Measurements from ENCODE around the gene PDGFB.

DNA sequence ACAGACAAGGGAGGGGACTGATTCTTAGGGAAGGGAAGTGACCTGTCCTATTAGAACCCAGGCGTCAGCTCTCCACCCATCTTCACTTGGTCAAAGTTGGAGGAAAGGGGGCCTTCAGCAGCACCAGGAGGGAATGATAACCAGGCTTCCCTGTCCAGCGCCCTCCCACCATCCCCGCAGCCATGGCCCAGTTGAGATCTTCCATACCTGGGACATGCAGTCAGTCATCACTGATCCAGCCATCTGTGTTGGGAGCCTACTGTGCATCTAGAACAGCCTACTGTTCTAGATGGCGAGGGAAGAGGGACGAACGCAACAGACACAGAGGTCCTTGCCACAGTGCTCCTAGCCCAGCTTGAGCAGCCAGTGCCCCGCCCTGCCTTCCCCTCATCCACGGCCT is 40.6 kb downstream of the PDGFB start:
- TF ChIP-seq SPI1 (IDR thresholded peaks at IDR 0.05; ENCODE audit: borderline replicate concordance, low read depth) (no peak), POLR2AphosphoS5 (IDR thresholded peaks at IDR 0.05; ENCODE audit: low read depth) (no peak)
- TF ChIP-seq, protein P1, sequence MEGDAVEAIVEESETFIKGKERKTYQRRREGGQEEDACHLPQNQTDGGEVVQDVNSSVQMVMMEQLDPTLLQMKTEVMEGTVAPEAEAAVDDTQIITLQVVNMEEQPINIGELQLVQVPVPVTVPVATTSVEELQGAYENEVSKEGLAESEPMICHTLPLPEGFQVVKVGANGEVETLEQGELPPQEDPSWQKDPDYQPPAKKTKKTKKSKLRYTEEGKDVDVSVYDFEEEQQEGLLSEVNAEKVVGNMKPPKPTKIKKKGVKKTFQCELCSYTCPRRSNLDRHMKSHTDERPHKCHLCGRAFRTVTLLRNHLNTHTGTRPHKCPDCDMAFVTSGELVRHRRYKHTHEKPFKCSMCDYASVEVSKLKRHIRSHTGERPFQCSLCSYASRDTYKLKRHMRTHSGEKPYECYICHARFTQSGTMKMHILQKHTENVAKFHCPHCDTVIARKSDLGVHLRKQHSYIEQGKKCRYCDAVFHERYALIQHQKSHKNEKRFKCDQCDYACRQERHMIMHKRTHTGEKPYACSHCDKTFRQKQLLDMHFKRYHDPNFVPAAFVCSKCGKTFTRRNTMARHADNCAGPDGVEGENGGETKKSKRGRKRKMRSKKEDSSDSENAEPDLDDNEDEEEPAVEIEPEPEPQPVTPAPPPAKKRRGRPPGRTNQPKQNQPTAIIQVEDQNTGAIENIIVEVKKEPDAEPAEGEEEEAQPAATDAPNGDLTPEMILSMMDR (IDR thresholded peaks at IDR 0.05; ENCODE audit: insufficient read depth, low read length), result no peak
- TF ChIP-seq, protein P2, sequence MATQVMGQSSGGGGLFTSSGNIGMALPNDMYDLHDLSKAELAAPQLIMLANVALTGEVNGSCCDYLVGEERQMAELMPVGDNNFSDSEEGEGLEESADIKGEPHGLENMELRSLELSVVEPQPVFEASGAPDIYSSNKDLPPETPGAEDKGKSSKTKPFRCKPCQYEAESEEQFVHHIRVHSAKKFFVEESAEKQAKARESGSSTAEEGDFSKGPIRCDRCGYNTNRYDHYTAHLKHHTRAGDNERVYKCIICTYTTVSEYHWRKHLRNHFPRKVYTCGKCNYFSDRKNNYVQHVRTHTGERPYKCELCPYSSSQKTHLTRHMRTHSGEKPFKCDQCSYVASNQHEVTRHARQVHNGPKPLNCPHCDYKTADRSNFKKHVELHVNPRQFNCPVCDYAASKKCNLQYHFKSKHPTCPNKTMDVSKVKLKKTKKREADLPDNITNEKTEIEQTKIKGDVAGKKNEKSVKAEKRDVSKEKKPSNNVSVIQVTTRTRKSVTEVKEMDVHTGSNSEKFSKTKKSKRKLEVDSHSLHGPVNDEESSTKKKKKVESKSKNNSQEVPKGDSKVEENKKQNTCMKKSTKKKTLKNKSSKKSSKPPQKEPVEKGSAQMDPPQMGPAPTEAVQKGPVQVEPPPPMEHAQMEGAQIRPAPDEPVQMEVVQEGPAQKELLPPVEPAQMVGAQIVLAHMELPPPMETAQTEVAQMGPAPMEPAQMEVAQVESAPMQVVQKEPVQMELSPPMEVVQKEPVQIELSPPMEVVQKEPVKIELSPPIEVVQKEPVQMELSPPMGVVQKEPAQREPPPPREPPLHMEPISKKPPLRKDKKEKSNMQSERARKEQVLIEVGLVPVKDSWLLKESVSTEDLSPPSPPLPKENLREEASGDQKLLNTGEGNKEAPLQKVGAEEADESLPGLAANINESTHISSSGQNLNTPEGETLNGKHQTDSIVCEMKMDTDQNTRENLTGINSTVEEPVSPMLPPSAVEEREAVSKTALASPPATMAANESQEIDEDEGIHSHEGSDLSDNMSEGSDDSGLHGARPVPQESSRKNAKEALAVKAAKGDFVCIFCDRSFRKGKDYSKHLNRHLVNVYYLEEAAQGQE (IDR thresholded peaks at IDR 0.05; ENCODE audit: insufficient replicate concordance, low read depth), result no peak

Data from HL-60 (cell line).